Measurements from ENCODE around the gene THAP3. TPM values are rescaled to one million over a fixed set of nuclear protein-coding genes. Genes with fewer than 3 reads are reported as not detected.

THAP3 gene
- total and polyA plus RNA-seq, 12 donors = 11.1 to 65.6 (median 36.0) TPM

- TF ChIP-seq POLR2A (IDR thresholded peaks at IDR 0.05) (no peak), CTCF (IDR thresholded peaks at IDR 0.05) (no peak)
- peak in 2 of 7 donors; percentile 27 to 37 for DNase-seq
- 66 to 81% (median 69%) methylated on average over 4 to 10 of the region's 10 CpGs for WGBS, 4 donors
- Histone ChIP-seq H3K4me3 (no peak overlapping the region), H3K9me3 (replicated peaks in 1 of 3) (no peaks in the 10 kb centered on the region), H3K4me1 (replicated peaks in 1 of 2) (peaks cover 17 to 34% of the 10 kb centered on the region in 2 donors), H3K36me3 (replicated peaks in 1 of 2) (no peaks in the 10 kb centered on the region), H3K27me3 (no peaks in the 10 kb centered on the region), H3K27ac (peak overlapping the region in 3 of 5 donors; percentile 40 to 95 (median 86))
- intact Hi-C loops (cut with DNase I) = no loop called here
Measured at GRCh38 chr1:6581561-6582305, 42.9 kb upstream of the THAP3 start.

GRCh38 chr1:6582370-6582769 is 42.3 kb upstream of the THAP3 start:
- no peak for DNase-seq
- Histone ChIP-seq H3K27me3 (no peaks in the 10 kb centered on the region), H3K27ac (peak overlapping the region in 2 of 5 donors; percentile 23 to 25), H3K4me3 (no peak overlapping the region), H3K36me3 (replicated peaks in 1 of 2) (no peaks in the 10 kb centered on the region), H3K9me3 (replicated peaks in 1 of 3) (no peaks in the 10 kb centered on the region), H3K4me1 (replicated peaks in 1 of 2) (peaks cover 17 to 41% of the 10 kb centered on the region in 2 donors)
- TF ChIP-seq POLR2A (IDR thresholded peaks at IDR 0.05) (no peak), CTCF (IDR thresholded peaks at IDR 0.05) (no peak)
- intact Hi-C loops (cut with DNase I) = no loop called here
- WGBS, 4 donors = 75 to 89% (median 82%) methylated on average over 1 of the region's 1 CpG

- H3K36me3 ChIP-seq (replicated peaks in 1 of 2) = peaks cover 0 to 15% of the 10 kb centered on the region in 2 donors
- TF ChIP-seq POLR2A (IDR thresholded peaks at IDR 0.05) (no peak), CTCF (IDR thresholded peaks at IDR 0.05) (peak in 1 of 6 experiments; percentile 19)
- no peaks in the 10 kb centered on the region for H3K27me3 ChIP-seq
- H3K4me1 ChIP-seq (replicated peaks in 1 of 2) = peaks cover 25 to 53% of the 10 kb centered on the region in 2 donors
- WGBS, 4 donors = 80 to 84% (median 83%) methylated on average over 16 to 21 of the region's 21 CpGs
- intact Hi-C loops (cut with DNase I) = no loop called here
- no peak for DNase-seq
- H3K4me3 ChIP-seq = no peak overlapping the region
- H3K27ac ChIP-seq = no peak overlapping the region
- no peaks in the 10 kb centered on the region for H3K9me3 ChIP-seq (replicated peaks in 1 of 3)
Measured at GRCh38 chr1:6584126-6585080, 40.3 kb upstream of the THAP3 start.

GRCh38 chr1:6585081-6585722 is 39.5 kb upstream of the THAP3 start:
- WGBS, 4 donors = 85 to 94% (median 90%) methylated on average over 9 to 12 of the region's 12 CpGs
- Histone ChIP-seq H3K27ac (no peak overlapping the region), H3K27me3 (no peaks in the 10 kb centered on the region), H3K4me1 (replicated peaks in 1 of 2) (peaks cover 23 to 53% of the 10 kb centered on the region in 2 donors), H3K36me3 (replicated peaks in 1 of 2) (peaks cover 0 to 23% of the 10 kb centered on the region in 2 donors), H3K9me3 (replicated peaks in 1 of 3) (no peaks in the 10 kb centered on the region), H3K4me3 (no peak overlapping the region)
- DNase-seq = no peak
- intact Hi-C loops (cut with DNase I) = no loop called here
- TF ChIP-seq POLR2A (IDR thresholded peaks at IDR 0.05) = no peak
- TF ChIP-seq CTCF (IDR thresholded peaks at IDR 0.05) = peak in 1 of 6 experiments; percentile 32

Data from adrenal gland (tissue), 12 donors.